GM19455 (cell line): ENCODE results near the gene SERPINE1.

Experiments used
- ATAC-seq: cut with Tn5 transposase; IDR thresholded peaks from one replicate; pipeline ENCODE4 v1.9.1; 2021; ENCODE audit not compliant: unreplicated experiment

The SERPINE1 gene

GRCh38 chr7:101166909-101167644, 40.2 kb downstream of the SERPINE1 start:
- ATAC-seq: no peak

- no peak for ATAC-seq
Measured at GRCh38 chr7:101167645-101168411, 40.9 kb downstream of the SERPINE1 start.

GRCh38 chr7:101168412-101169049, 41.6 kb downstream of the SERPINE1 start:
- ATAC-seq: no peak

GRCh38 chr7:101169110-101169837, 42.4 kb downstream of the SERPINE1 start:
- no peak for ATAC-seq

- ATAC-seq: no peak
Measured at GRCh38 chr7:101169838-101170551, 43.1 kb downstream of the SERPINE1 start.

- ATAC-seq: no peak
Measured at GRCh38 chr7:101170617-101171441, 43.9 kb downstream of the SERPINE1 start.

- ATAC-seq: no peak
Measured at GRCh38 chr7:101171442-101171837, 44.5 kb downstream of the SERPINE1 start.

- ATAC-seq: no peak
Measured at GRCh38 chr7:101172005-101172853, 45.3 kb downstream of the SERPINE1 start.

- ATAC-seq: no peak
Measured at GRCh38 chr7:101172854-101173751, 46.2 kb downstream of the SERPINE1 start.

GRCh38 chr7:101173752-101174244, 46.9 kb downstream of the SERPINE1 start:
- peak; percentile 52 for ATAC-seq

GRCh38 chr7:101174322-101174854, 47.5 kb downstream of the SERPINE1 start:
- ATAC-seq: no peak

- no peak for ATAC-seq
Measured at GRCh38 chr7:101175664-101176063, 48.8 kb downstream of the SERPINE1 start.

- no peak for ATAC-seq
Measured at GRCh38 chr7:101177644-101178043, 50.7 kb downstream of the SERPINE1 start.

- ATAC-seq: no peak
Measured at GRCh38 chr7:101179117-101179516, 52.2 kb downstream of the SERPINE1 start.

GRCh38 chr7:101179713-101180112, 52.8 kb downstream of the SERPINE1 start:
- ATAC-seq: no peak

- no peak for ATAC-seq
Measured at GRCh38 chr7:101180130-101180755, 53.3 kb downstream of the SERPINE1 start, which contains the start of gene NAT16. TSS of gene NAT16 (minus strand) at chr7:101180293. CDS start at chr7:101174807, 5,486 bp downstream.
